Adrenal gland (tissue), 5 donors: Measurements from ENCODE around the gene ZNF611.

Experiments
- POLR2A ChIP-seq, 2 donors: fragments of 450-650 bp; IDR thresholded peaks; one replicate each; pipeline ENCODE4 v1.6.1; 2017; ENCODE audit warnings: antibody characterized with exemption in 2 of 2, mild to moderate bottlenecking in 2 of 2, moderate library complexity in 1 of 2
- TF ChIP-seq, protein P1 (sequence below), 6 experiments: fragments of 450-650 bp in 4 of 6; fragments of 200-600 bp in 2 of 6; sonication (generic) in 1 of 6; IDR thresholded peaks; 1 replicate in 5 of 6; 2 replicates in 1 of 6; pipeline versions ENCODE4 v1.5.1 to v1.8.0; 2016 to 2021; ENCODE audit warnings: antibody characterized with exemption in 6 of 6, mild to moderate bottlenecking in 2 of 6, moderate library complexity in 1 of 6
- donor health status: DM: no; HTN: no; CAD: no.

- TF ChIP-seq, protein P1, sequence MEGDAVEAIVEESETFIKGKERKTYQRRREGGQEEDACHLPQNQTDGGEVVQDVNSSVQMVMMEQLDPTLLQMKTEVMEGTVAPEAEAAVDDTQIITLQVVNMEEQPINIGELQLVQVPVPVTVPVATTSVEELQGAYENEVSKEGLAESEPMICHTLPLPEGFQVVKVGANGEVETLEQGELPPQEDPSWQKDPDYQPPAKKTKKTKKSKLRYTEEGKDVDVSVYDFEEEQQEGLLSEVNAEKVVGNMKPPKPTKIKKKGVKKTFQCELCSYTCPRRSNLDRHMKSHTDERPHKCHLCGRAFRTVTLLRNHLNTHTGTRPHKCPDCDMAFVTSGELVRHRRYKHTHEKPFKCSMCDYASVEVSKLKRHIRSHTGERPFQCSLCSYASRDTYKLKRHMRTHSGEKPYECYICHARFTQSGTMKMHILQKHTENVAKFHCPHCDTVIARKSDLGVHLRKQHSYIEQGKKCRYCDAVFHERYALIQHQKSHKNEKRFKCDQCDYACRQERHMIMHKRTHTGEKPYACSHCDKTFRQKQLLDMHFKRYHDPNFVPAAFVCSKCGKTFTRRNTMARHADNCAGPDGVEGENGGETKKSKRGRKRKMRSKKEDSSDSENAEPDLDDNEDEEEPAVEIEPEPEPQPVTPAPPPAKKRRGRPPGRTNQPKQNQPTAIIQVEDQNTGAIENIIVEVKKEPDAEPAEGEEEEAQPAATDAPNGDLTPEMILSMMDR (IDR thresholded peaks at IDR 0.05): no peak
- TF ChIP-seq POLR2A (IDR thresholded peaks at IDR 0.05): no peak
Measured at GRCh38 chr19:52667972-52668371, 66.9 kb downstream of the ZNF611 start.
